A673 (cell line): ENCODE measurements around the gene C3orf62.
A peak's percentile ranks its signal among the peaks of the same experiment; 100 is the strongest.

Experiments
- EZH2 ChIP-seq: fragments of 200-600 bp; sonication (generic); IDR thresholded peaks from 2 replicates; pipeline ENCODE4 v1.6.1; 2017; ENCODE audit warnings: borderline replicate concordance, low read depth, mild to moderate bottlenecking, mixed read lengths, antibody characterized with exemption, low read length; ENCODE audit not compliant: poor library complexity, severe bottlenecking
- TF ChIP-seq, protein P1 (sequence below): fragments of 300-800, 200-600 bp; sonication (generic); conservative IDR thresholded peaks from 2 replicates; pipeline ENCODE4 v1.5.1; 2017; ENCODE audit warnings: low read depth, mild to moderate bottlenecking, antibody characterized with exemption, low read length, moderate library complexity, mixed read lengths

DNA sequence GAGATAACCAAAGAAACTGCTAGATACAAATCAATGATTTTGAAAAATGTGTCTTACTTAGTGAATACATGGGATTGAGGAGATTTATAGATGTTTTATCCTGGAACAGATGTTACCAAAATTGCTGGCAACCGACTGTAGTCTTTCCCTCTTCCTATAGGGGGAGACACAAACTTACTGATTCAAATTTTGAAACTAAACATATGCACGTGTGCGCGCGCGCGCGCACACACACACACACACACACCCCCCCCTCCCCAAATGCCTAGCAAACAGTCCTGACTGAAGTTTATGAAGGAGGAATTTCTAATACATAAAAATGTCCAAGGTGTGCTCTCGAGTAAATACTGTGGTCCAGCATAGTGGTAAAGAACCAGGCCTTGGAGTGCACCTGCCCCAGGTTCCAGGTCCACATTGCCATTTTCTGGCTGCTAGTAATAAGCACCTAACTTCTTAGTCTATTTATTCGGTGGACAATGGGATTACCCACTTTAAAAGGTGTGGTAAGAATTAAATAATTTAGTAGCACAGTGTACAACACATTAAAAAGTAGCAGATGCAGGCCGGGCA lies 18.5 kb upstream of the C3orf62 start:
- no peak for TF ChIP-seq EZH2
- TF ChIP-seq, protein P1, sequence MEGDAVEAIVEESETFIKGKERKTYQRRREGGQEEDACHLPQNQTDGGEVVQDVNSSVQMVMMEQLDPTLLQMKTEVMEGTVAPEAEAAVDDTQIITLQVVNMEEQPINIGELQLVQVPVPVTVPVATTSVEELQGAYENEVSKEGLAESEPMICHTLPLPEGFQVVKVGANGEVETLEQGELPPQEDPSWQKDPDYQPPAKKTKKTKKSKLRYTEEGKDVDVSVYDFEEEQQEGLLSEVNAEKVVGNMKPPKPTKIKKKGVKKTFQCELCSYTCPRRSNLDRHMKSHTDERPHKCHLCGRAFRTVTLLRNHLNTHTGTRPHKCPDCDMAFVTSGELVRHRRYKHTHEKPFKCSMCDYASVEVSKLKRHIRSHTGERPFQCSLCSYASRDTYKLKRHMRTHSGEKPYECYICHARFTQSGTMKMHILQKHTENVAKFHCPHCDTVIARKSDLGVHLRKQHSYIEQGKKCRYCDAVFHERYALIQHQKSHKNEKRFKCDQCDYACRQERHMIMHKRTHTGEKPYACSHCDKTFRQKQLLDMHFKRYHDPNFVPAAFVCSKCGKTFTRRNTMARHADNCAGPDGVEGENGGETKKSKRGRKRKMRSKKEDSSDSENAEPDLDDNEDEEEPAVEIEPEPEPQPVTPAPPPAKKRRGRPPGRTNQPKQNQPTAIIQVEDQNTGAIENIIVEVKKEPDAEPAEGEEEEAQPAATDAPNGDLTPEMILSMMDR = peak; percentile 56
